Small intestine (tissue), 7 donors: ENCODE measurements around the gene SPATA2. TPM values are rescaled to one million over a fixed set of nuclear protein-coding genes. Genes with fewer than 3 reads are reported as not detected.

ENCODE experiments used
- DNase-seq, 2 donors: peaks; one replicate each; pipeline versions ENCODE4 v3.0.0 to v3.0.0-alpha.2; 2013
- FAIRE-seq: peaks from 2 replicates; lab custom pipeline; 2012; peaks lifted over from hg19 to GRCh38; lab: Jason Lieb, UNC
- H3K27ac ChIP-seq, 3 donors: one replicate each; pipeline ENCODE4 v1.5.1; 2013; ENCODE audit warnings: low read length in 2 of 3, mild to moderate bottlenecking in 2 of 3, control low read depth in 1 of 3, inconsistent platforms in 1 of 3, low read depth in 1 of 3, moderate library complexity in 1 of 3
- H3K27me3 ChIP-seq, 3 donors: one replicate each; pipeline ENCODE4 v1.6.1; 2013; ENCODE audit warnings: low read length in 3 of 3, inconsistent platforms in 1 of 3; ENCODE audit not compliant: control insufficient read depth in 3 of 3, insufficient read depth in 3 of 3
- H3K36me3 ChIP-seq, 3 donors: one replicate each; pipeline ENCODE4 v1.6.1; 2013; ENCODE audit warnings: low read length in 3 of 3, inconsistent platforms in 1 of 3, low read depth in 1 of 3, mild to moderate bottlenecking in 1 of 3, moderate library complexity in 1 of 3; ENCODE audit not compliant: control insufficient read depth in 3 of 3, insufficient read depth in 2 of 3
- H3K4me1 ChIP-seq, 3 donors: one replicate each; pipeline ENCODE4 v1.6.1; 2013; ENCODE audit warnings: low read length in 2 of 3, inconsistent platforms in 1 of 3, low read depth in 1 of 3, mild to moderate bottlenecking in 1 of 3, moderate library complexity in 1 of 3; ENCODE audit not compliant: control insufficient read depth in 3 of 3, insufficient read depth in 2 of 3
- H3K4me3 ChIP-seq, 3 donors: one replicate each; pipeline ENCODE4 v1.5.1; 2013; ENCODE audit warnings: low read length in 3 of 3, control low read depth in 1 of 3, inconsistent platforms in 1 of 3, low read depth in 1 of 3, mild to moderate bottlenecking in 1 of 3, moderate library complexity in 1 of 3
- H3K9me3 ChIP-seq, 2 donors: one replicate each; pipeline ENCODE4 v1.6.1; 2013; ENCODE audit warnings: low read depth in 1 of 2, low read length in 1 of 2; ENCODE audit not compliant: control insufficient read depth in 2 of 2, insufficient read depth in 1 of 2
- WGBS, 3 donors: extraction: QIAGEN DNeasy Blood & Tissue Kit; methylation state at CpG; one replicate each; pipeline ENCODE4 v1.1.7; 2013; 5-methylcytosine and 5-hydroxymethylcytosine counted together
- polyA plus RNA-seq, 4 donors: library from polyadenylated mRNA; stranded (reverse) in 3 of 4; unstranded in 1 of 4; fragments of 200-250 nt in 3 of 4; fragments of 120-200 nt in 1 of 4; gene quantifications; one replicate each; pipeline versions ENCODE4 v1.2.1 to v1.2.3, GENCODE V29; 2013
- donor health status: healthy with polysubstance abuse.
- donor health status: control.
- donor health status: control.
- donor health status: Bipolar disorder and iron deficiency.
- donor health status: healthy.

Gene SPATA2
- polyA plus RNA-seq, 4 donors, result 8.6 to 15.1 (median 10.4) TPM

- H3K9me3 ChIP-seq, result no peaks in the 10 kb centered on the region
- peaks cover 0 to 7% (median 0%) of the 10 kb centered on the region in 3 donors for H3K4me1 ChIP-seq
- H3K27ac ChIP-seq, result no peak overlapping the region
- FAIRE-seq, result no peak
- no peak overlapping the region for H3K4me3 ChIP-seq
- WGBS, 3 donors, result 66 to 68% (median 66%) methylated on average over 11 of the region's 11 CpGs
- DNase-seq, result no peak
- no peaks in the 10 kb centered on the region for H3K27me3 ChIP-seq
- peaks cover 0 to 42% (median 3%) of the 10 kb centered on the region in 3 donors for H3K36me3 ChIP-seq
Measured at GRCh38 chr20:49892817-49893216, 22.5 kb downstream of the SPATA2 start.

GRCh38 chr20:49892260-49892659, 23.1 kb downstream of the SPATA2 start:
- FAIRE-seq (no peak), DNase-seq (no peak)
- no peak overlapping the region for H3K27ac ChIP-seq
- H3K27me3 ChIP-seq, result no peaks in the 10 kb centered on the region
- no peaks in the 10 kb centered on the region for H3K9me3 ChIP-seq
- H3K4me1 ChIP-seq, result peaks cover 0 to 7% (median 0%) of the 10 kb centered on the region in 3 donors
- 60 to 78% (median 76%) methylated on average over 9 of the region's 9 CpGs for WGBS, 3 donors
- peaks cover 0 to 48% (median 3%) of the 10 kb centered on the region in 3 donors for H3K36me3 ChIP-seq
- H3K4me3 ChIP-seq, result no peak overlapping the region

- no peak for FAIRE-seq
- Histone ChIP-seq H3K4me3 (no peak overlapping the region), H3K27me3 (no peaks in the 10 kb centered on the region), H3K27ac (no peak overlapping the region), H3K36me3 (peaks cover 0 to 55% (median 3%) of the 10 kb centered on the region in 3 donors), H3K4me1 (peaks cover 0 to 7% (median 0%) of the 10 kb centered on the region in 3 donors), H3K9me3 (no peaks in the 10 kb centered on the region)
- WGBS, 3 donors, result 90 to 91% (median 91%) methylated on average over 13 of the region's 13 CpGs
- DNase-seq, result no peak
Measured at GRCh38 chr20:49891476-49892110, 23.7 kb downstream of the SPATA2 start.

GRCh38 chr20:49890471-49891361, 24.6 kb downstream of the SPATA2 start:
- H3K27ac ChIP-seq, result no peak overlapping the region
- no peaks in the 10 kb centered on the region for H3K27me3 ChIP-seq
- WGBS, 3 donors, result 61 to 77% (median 74%) methylated on average over 21 of the region's 21 CpGs
- DNase-seq (no peak), FAIRE-seq (no peak)
- H3K36me3 ChIP-seq, result peaks cover 1 to 64% (median 3%) of the 10 kb centered on the region in 3 donors
- H3K4me1 ChIP-seq, result peaks cover 0 to 7% (median 0%) of the 10 kb centered on the region in 3 donors
- no peaks in the 10 kb centered on the region for H3K9me3 ChIP-seq
- no peak overlapping the region for H3K4me3 ChIP-seq

GRCh38 chr20:49889935-49890333, 25.4 kb downstream of the SPATA2 start:
- H3K4me1 ChIP-seq, result peaks cover 0 to 7% (median 0%) of the 10 kb centered on the region in 3 donors
- FAIRE-seq, result no peak

GRCh38 chr20:49889001-49889934, 26.1 kb downstream of the SPATA2 start:
- Histone ChIP-seq H3K27ac (no peak overlapping the region), H3K4me3 (no peak overlapping the region), H3K27me3 (no peaks in the 10 kb centered on the region), H3K36me3 (peaks cover 5 to 78% (median 5%) of the 10 kb centered on the region in 3 donors), H3K4me1 (peaks cover 0 to 7% (median 0%) of the 10 kb centered on the region in 3 donors), H3K9me3 (no peaks in the 10 kb centered on the region)
- DNase-seq, result no peak
- FAIRE-seq, result no peak
- 77 to 79% (median 77%) methylated on average over 9 of the region's 9 CpGs for WGBS, 3 donors

More at GRCh38 chr20:49889935-49890333, 25.4 kb downstream of the SPATA2 start:
- Histone ChIP-seq H3K27me3 (no peaks in the 10 kb centered on the region), H3K4me3 (no peak overlapping the region), H3K27ac (no peak overlapping the region), H3K9me3 (no peaks in the 10 kb centered on the region), H3K36me3 (peaks cover 5 to 71% (median 5%) of the 10 kb centered on the region in 3 donors)
- DNase-seq, result peak in 1 of 2 donors; percentile 49
- WGBS, 3 donors, result 65 to 67% (median 67%) methylated on average over 9 of the region's 9 CpGs

GRCh38 chr20:49888212-49889000, 26.9 kb downstream of the SPATA2 start:
- no peak overlapping the region for H3K27ac ChIP-seq
- peaks cover 5 to 87% (median 8%) of the 10 kb centered on the region in 3 donors for H3K36me3 ChIP-seq
- H3K9me3 ChIP-seq, result no peaks in the 10 kb centered on the region
- FAIRE-seq (no peak), DNase-seq (peak; percentile 36 to 67)
- no peak overlapping the region for H3K4me3 ChIP-seq
- peaks cover 0 to 7% (median 0%) of the 10 kb centered on the region in 3 donors for H3K4me1 ChIP-seq
- WGBS, 3 donors, result 52 to 62% (median 54%) methylated on average over 18 of the region's 18 CpGs
- no peaks in the 10 kb centered on the region for H3K27me3 ChIP-seq
